H9 (cell line): Measurements from ENCODE around the gene SP2. TPM values are rescaled to one million over a fixed set of nuclear protein-coding genes. Genes with fewer than 3 reads are reported as not detected.

Source experiments
- DNase-seq: peaks from one replicate; pipeline ENCODE4 v3.0.0-alpha.2; 2017
- H2AFZ ChIP-seq: one replicate; pipeline ENCODE4 v1.6.1; 2013; ENCODE audit warnings: mild to moderate bottlenecking, low read length, control low read depth, moderate library complexity
- H2AK5ac ChIP-seq: 2 replicates; pipeline ENCODE4 v1.6.1; 2013; ENCODE audit warnings: low read length, control low read depth, mixed read lengths; ENCODE audit not compliant: insufficient read length
- H2BK120ac ChIP-seq: one replicate; pipeline ENCODE4 v1.6.1; 2013; ENCODE audit warnings: low read depth, mild to moderate bottlenecking, low read length, control low read depth, inconsistent platforms; ENCODE audit not compliant: poor library complexity, severe bottlenecking
- H2BK12ac ChIP-seq: 2 replicates; pipeline ENCODE4 v1.6.1; 2013; ENCODE audit warnings: low read length, control low read depth, mixed read lengths, low read depth; ENCODE audit not compliant: insufficient read length
- H2BK15ac ChIP-seq: 2 replicates; pipeline ENCODE4 v1.6.1; 2013; ENCODE audit warnings: low read depth, low read length, control low read depth
- H2BK20ac ChIP-seq: one replicate; pipeline ENCODE4 v1.6.1; 2013; ENCODE audit warnings: low read depth, mild to moderate bottlenecking, low read length, control low read depth, inconsistent platforms; ENCODE audit not compliant: poor library complexity, severe bottlenecking
- H2BK5ac ChIP-seq: 2 replicates; pipeline ENCODE4 v1.6.1; 2013; ENCODE audit warnings: low read length, control low read depth, mixed read lengths; ENCODE audit not compliant: insufficient read length
- H3K14ac ChIP-seq: 2 replicates; pipeline ENCODE4 v1.6.1; 2013; ENCODE audit warnings: low read length, control low read depth; ENCODE audit not compliant: insufficient read depth
- H3K18ac ChIP-seq: 2 replicates; pipeline ENCODE4 v1.6.1; 2013; ENCODE audit warnings: low read depth, mild to moderate bottlenecking, mixed read lengths, low read length, control low read depth; ENCODE audit not compliant: insufficient read length
- H3K23ac ChIP-seq: 2 replicates; pipeline ENCODE4 v1.6.1; 2013; ENCODE audit warnings: low read length, control low read depth, mixed read lengths, low read depth; ENCODE audit not compliant: insufficient read length
- H3K23me2 ChIP-seq: 2 replicates; pipeline ENCODE4 v1.6.1; 2013; ENCODE audit warnings: low read depth, mild to moderate bottlenecking, mixed read lengths, low read length, control low read depth; ENCODE audit not compliant: insufficient read length, poor library complexity, severe bottlenecking
- H3K27ac ChIP-seq: 2 replicates; pipeline ENCODE4 v1.5.1; 2013; ENCODE audit warnings: low read length, control low read depth, mixed read lengths, low read depth; ENCODE audit not compliant: insufficient read length
- H3K27me3 ChIP-seq: 2 replicates; pipeline ENCODE4 v1.6.1; 2013; ENCODE audit warnings: low read length, control low read depth, inconsistent platforms; ENCODE audit not compliant: insufficient read depth
- H3K4ac ChIP-seq: 2 replicates; pipeline ENCODE4 v1.6.1; 2013; ENCODE audit warnings: low read depth, mild to moderate bottlenecking, control low read depth, inconsistent platforms, low read length, moderate library complexity
- H3K4me1 ChIP-seq: 2 replicates; pipeline ENCODE4 v1.6.1; 2013; ENCODE audit warnings: low read length, control low read depth, inconsistent platforms; ENCODE audit not compliant: insufficient read depth
- H3K4me2 ChIP-seq: 2 replicates; pipeline ENCODE4 v1.6.1; 2013; ENCODE audit warnings: low read length, control low read depth, mixed read lengths; ENCODE audit not compliant: insufficient read length, insufficient read depth
- H3K56ac ChIP-seq: 2 replicates; pipeline ENCODE4 v1.6.1; 2013; ENCODE audit warnings: low read depth, mild to moderate bottlenecking, mixed read lengths, low read length, control low read depth; ENCODE audit not compliant: insufficient read length
- H3K79me1 ChIP-seq: 2 replicates; pipeline ENCODE4 v1.6.1; 2013; ENCODE audit warnings: low read depth, mild to moderate bottlenecking, moderate library complexity, low read length, control low read depth, inconsistent platforms; ENCODE audit not compliant: insufficient read depth, poor library complexity, severe bottlenecking
- H3K79me2 ChIP-seq: 2 replicates; pipeline ENCODE4 v1.6.1; 2013; ENCODE audit warnings: low read length, control low read depth, inconsistent platforms; ENCODE audit not compliant: insufficient read depth
- H3K9ac ChIP-seq: 2 replicates; pipeline ENCODE4 v1.6.1; 2013; ENCODE audit warnings: low read length, control low read depth, mixed read lengths; ENCODE audit not compliant: insufficient read length; ENCODE audit errors: extremely low read depth
- H3K9me3 ChIP-seq: one replicate; pipeline ENCODE4 v1.6.1; 2013; ENCODE audit warnings: low read depth, low read length, inconsistent platforms; ENCODE audit not compliant: control insufficient read depth
- H3T11ph ChIP-seq: one replicate; pipeline ENCODE4 v1.6.1; 2013; ENCODE audit warnings: mild to moderate bottlenecking, low read length, control low read depth, inconsistent platforms
- H4K20me1 ChIP-seq: one replicate; pipeline ENCODE4 v1.6.1; 2013; ENCODE audit not compliant: control insufficient read depth, insufficient read length, insufficient read depth
- H4K5ac ChIP-seq: 2 replicates; pipeline ENCODE4 v1.6.1; 2013; ENCODE audit warnings: low read depth, mild to moderate bottlenecking, mixed read lengths, low read length, control low read depth; ENCODE audit not compliant: insufficient read length
- H4K8ac ChIP-seq: replicated peaks from 2 replicates; pipeline ENCODE4 v1.6.1; 2013; ENCODE audit warnings: low read length, control low read depth, mixed read lengths, low read depth; ENCODE audit not compliant: insufficient read length
- H4K91ac ChIP-seq: 2 replicates; pipeline ENCODE4 v1.6.1; 2013; ENCODE audit warnings: low read depth, mild to moderate bottlenecking, moderate library complexity, mixed read lengths, low read length, control low read depth; ENCODE audit not compliant: insufficient read length
- H3K27ac Mint-ChIP-seq, 3 experiments: 2 replicates in 2 of 3; 3 replicates in 1 of 3; pipeline ENCODE4 v1.8.0; 2020 to 2021; ENCODE audit warnings: mixed read lengths in 3 of 3, mild to moderate bottlenecking in 1 of 3, moderate library complexity in 1 of 3
- H3K27me3 Mint-ChIP-seq: 2 replicates; pipeline ENCODE4 v1.8.0; 2021; ENCODE audit warnings: low read depth, mild to moderate bottlenecking, moderate library complexity, mixed read lengths
- H3K36me3 Mint-ChIP-seq, 3 experiments: 2 replicates in 2 of 3; 3 replicates in 1 of 3; pipeline ENCODE4 v1.8.0; 2020 to 2021; ENCODE audit warnings: low read depth in 3 of 3, mixed read lengths in 3 of 3; ENCODE audit not compliant: insufficient read depth in 1 of 3
- H3K4me1 Mint-ChIP-seq, 2 experiments: 2 replicates each; pipeline ENCODE4 v1.8.0; 2020; ENCODE audit warnings: mixed read lengths in 2 of 2
- H3K4me3 Mint-ChIP-seq, 2 experiments: 2 replicates in 1 of 2; 3 replicates in 1 of 2; pipeline ENCODE4 v1.8.0; 2020 to 2021; ENCODE audit warnings: mild to moderate bottlenecking in 2 of 2, mixed read lengths in 2 of 2, moderate library complexity in 1 of 2
- H3K9me3 Mint-ChIP-seq, 2 experiments: 2 replicates in 1 of 2; 3 replicates in 1 of 2; pipeline ENCODE4 v1.8.0; 2020; ENCODE audit warnings: mild to moderate bottlenecking in 2 of 2, mixed read lengths in 2 of 2, moderate library complexity in 1 of 2
- WGBS: extraction: QIAGEN DNeasy Blood & Tissue Kit; methylation state at CpG from one replicate; pipeline ENCODE4 v1.1.7; 2013; ENCODE audit warnings: missing lambda C conversion rate, low lambda C conversion rate, mixed read lengths; ENCODE audit not compliant: insufficient read length; ENCODE audit errors: extremely low coverage; 5-methylcytosine and 5-hydroxymethylcytosine counted together
- total RNA-seq: library from RNA; stranded (reverse); gene quantifications from 2 replicates; pipeline ENCODE4 v1.2.1, GENCODE V29; 2021
- TF ChIP-seq, protein P1 (sequence below): fragments of 200-600 bp; sonication (generic); conservative IDR thresholded peaks from 3 replicates; pipeline ENCODE4 v1.8.0; 2021; ENCODE audit warnings: antibody characterized with exemption, mild to moderate bottlenecking

The SP2 gene
- total RNA-seq, 1 experiment from 2014 or later: 19.3 TPM

- no peak overlapping the region for H3K4me3 Mint-ChIP-seq
- no peaks in the 10 kb centered on the region for H3K36me3 Mint-ChIP-seq
- no peak overlapping the region for H4K91ac ChIP-seq
- H3K4me2 ChIP-seq: no peak overlapping the region
- no peak overlapping the region for H4K8ac ChIP-seq
- H3K27me3 Mint-ChIP-seq: peaks cover 66% of the 10 kb centered on the region
- WGBS: no CpG with 5 or more reads among the region's 7 CpGs
- H2AFZ ChIP-seq: no peak overlapping the region
- no peak overlapping the region for H2BK120ac ChIP-seq
- H3K23me2 ChIP-seq: no peaks in the 10 kb centered on the region
- H3K79me2 ChIP-seq: no peaks in the 10 kb centered on the region
- no peaks in the 10 kb centered on the region for H3K9me3 ChIP-seq
- H3K4me1 ChIP-seq: no peaks in the 10 kb centered on the region
- H2BK15ac ChIP-seq: no peak overlapping the region
- H2BK12ac ChIP-seq: no peak overlapping the region
- H3K27me3 ChIP-seq: no peaks in the 10 kb centered on the region; the same call in none of the 2 replicates
- no peak overlapping the region for H2BK20ac ChIP-seq
- H3K23ac ChIP-seq: no peak overlapping the region
- peak overlapping the region in 1 of 3 experiments; percentile 45; a peak in 1 of 7 replicates for H3K27ac Mint-ChIP-seq
- no peak overlapping the region for H2AK5ac ChIP-seq
- no peak for DNase-seq
- no peak overlapping the region for H3T11ph ChIP-seq
- H3K18ac ChIP-seq: no peak overlapping the region
- no peaks in the 10 kb centered on the region for H3K79me1 ChIP-seq
- no peak overlapping the region for H3K56ac ChIP-seq
- no peaks in the 10 kb centered on the region for H3K9me3 Mint-ChIP-seq
- no peak overlapping the region for H4K5ac ChIP-seq
- H2BK5ac ChIP-seq: no peak overlapping the region
- peaks cover 6% of the 10 kb centered on the region in 2 experiments for H3K4me1 Mint-ChIP-seq
- H3K9ac ChIP-seq: no peak overlapping the region
- TF ChIP-seq, protein P1, sequence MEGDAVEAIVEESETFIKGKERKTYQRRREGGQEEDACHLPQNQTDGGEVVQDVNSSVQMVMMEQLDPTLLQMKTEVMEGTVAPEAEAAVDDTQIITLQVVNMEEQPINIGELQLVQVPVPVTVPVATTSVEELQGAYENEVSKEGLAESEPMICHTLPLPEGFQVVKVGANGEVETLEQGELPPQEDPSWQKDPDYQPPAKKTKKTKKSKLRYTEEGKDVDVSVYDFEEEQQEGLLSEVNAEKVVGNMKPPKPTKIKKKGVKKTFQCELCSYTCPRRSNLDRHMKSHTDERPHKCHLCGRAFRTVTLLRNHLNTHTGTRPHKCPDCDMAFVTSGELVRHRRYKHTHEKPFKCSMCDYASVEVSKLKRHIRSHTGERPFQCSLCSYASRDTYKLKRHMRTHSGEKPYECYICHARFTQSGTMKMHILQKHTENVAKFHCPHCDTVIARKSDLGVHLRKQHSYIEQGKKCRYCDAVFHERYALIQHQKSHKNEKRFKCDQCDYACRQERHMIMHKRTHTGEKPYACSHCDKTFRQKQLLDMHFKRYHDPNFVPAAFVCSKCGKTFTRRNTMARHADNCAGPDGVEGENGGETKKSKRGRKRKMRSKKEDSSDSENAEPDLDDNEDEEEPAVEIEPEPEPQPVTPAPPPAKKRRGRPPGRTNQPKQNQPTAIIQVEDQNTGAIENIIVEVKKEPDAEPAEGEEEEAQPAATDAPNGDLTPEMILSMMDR: no peak
- no peak overlapping the region for H3K27ac ChIP-seq
- no peaks in the 10 kb centered on the region for H4K20me1 ChIP-seq
- H3K4ac ChIP-seq: no peak overlapping the region
- H3K14ac ChIP-seq: no peak overlapping the region
These were observed 33.2 kb upstream of the SP2 start for GRCh38 chr17:47862621-47863440.
